ENCODE results near the gene SYNE1. TPM values are rescaled to one million over a fixed set of nuclear protein-coding genes. Genes with fewer than 3 reads are reported as not detected.

SYNE1 gene
- total RNA-seq, 1 experiment from 2014 or later, result 3.0 TPM

- TF ChIP-seq CTCF (conservative IDR thresholded peaks at IDR 0.05), result no peak
- no peak overlapping the region for H3K4me2 ChIP-seq (ENCODE audit: insufficient read depth, insufficient read length, low read length)
- no peaks in the 10 kb centered on the region for H3K4me1 ChIP-seq (ENCODE audit: insufficient read depth, low read length)
- no peaks in the 10 kb centered on the region for H4K20me1 ChIP-seq (ENCODE audit: control insufficient read depth, insufficient read depth, insufficient read length)
- WGBS (ENCODE audit: extremely low coverage, insufficient read length, low lambda C conversion rate), result no CpG with 5 or more reads among the region's 3 CpGs
- H2AFZ ChIP-seq (ENCODE audit: low read length), result no peak overlapping the region
- H3K27ac Mint-ChIP-seq, result no peak overlapping the region
- H2AK5ac ChIP-seq (ENCODE audit: insufficient read length, low read length), result no peak overlapping the region
- no peaks in the 10 kb centered on the region for H3K4me1 Mint-ChIP-seq
- no peak overlapping the region for H2BK15ac ChIP-seq (ENCODE audit: low read depth, low read length)
- no peak overlapping the region for H3K18ac ChIP-seq (ENCODE audit: insufficient read length, low read depth, low read length)
- no peaks in the 10 kb centered on the region for H3K27me3 Mint-ChIP-seq (ENCODE audit: low read depth)
- no peak overlapping the region for H3K4ac ChIP-seq (ENCODE audit: low read depth, low read length)
- no peak overlapping the region for H4K5ac ChIP-seq (ENCODE audit: insufficient read length, low read depth, low read length)
- no peak overlapping the region for H3T11ph ChIP-seq (ENCODE audit: low read length)
- H3K56ac ChIP-seq (ENCODE audit: insufficient read length, low read depth, low read length), result no peak overlapping the region
- H3K27me3 ChIP-seq (ENCODE audit: insufficient read depth, low read length), result no peaks in the 10 kb centered on the region
- H3K9ac ChIP-seq (ENCODE audit: extremely low read depth, insufficient read length, low read length), result no peak overlapping the region
- H4K8ac ChIP-seq (replicated peaks; ENCODE audit: insufficient read length, low read depth, low read length), result no peak overlapping the region
- no peak overlapping the region for H2BK20ac ChIP-seq (ENCODE audit: low read depth, low read length, poor library complexity, severe bottlenecking)
- H3K14ac ChIP-seq (ENCODE audit: insufficient read depth, low read length), result no peak overlapping the region
- no peaks in the 10 kb centered on the region for H3K23me2 ChIP-seq (ENCODE audit: insufficient read length, low read depth, low read length, poor library complexity, severe bottlenecking)
- no peak overlapping the region for H4K91ac ChIP-seq (ENCODE audit: insufficient read length, low read depth, low read length)
- no peak overlapping the region for H2BK120ac ChIP-seq (ENCODE audit: low read depth, low read length, poor library complexity, severe bottlenecking)
- no peak for DNase-seq
- no peak overlapping the region for H2BK5ac ChIP-seq (ENCODE audit: insufficient read length, low read length)
- H3K9me3 ChIP-seq (ENCODE audit: control insufficient read depth, low read depth, low read length), result no peaks in the 10 kb centered on the region
- H3K9me3 Mint-ChIP-seq, result no peaks in the 10 kb centered on the region
- no peak overlapping the region for H3K27ac ChIP-seq (ENCODE audit: insufficient read length, low read depth, low read length)
- H3K79me1 ChIP-seq (ENCODE audit: insufficient read depth, low read depth, low read length, poor library complexity, severe bottlenecking), result no peaks in the 10 kb centered on the region
- H3K79me2 ChIP-seq (ENCODE audit: insufficient read depth, low read length), result no peaks in the 10 kb centered on the region
- H3K36me3 Mint-ChIP-seq (ENCODE audit: insufficient read depth in 1 of 3, low read depth in 3 of 3), result no peaks in the 10 kb centered on the region
- H2BK12ac ChIP-seq (ENCODE audit: insufficient read length, low read depth, low read length), result no peak overlapping the region
- no peak overlapping the region for H3K23ac ChIP-seq (ENCODE audit: insufficient read length, low read depth, low read length)
- no peak overlapping the region for H3K4me3 Mint-ChIP-seq
Observed at GRCh38 chr6:152186840-152187239, 450.3 kb downstream of the SYNE1 start.
